Lower lobe of right lung (tissue), 2 donors: Measurements from ENCODE around the gene ACLY. TPM values are rescaled to one million over a fixed set of nuclear protein-coding genes. Genes with fewer than 3 reads are reported as not detected.

Experiments used
- ATAC-seq, 2 donors: fragments of 200-7000 bp; cut with Tn5 transposase; one replicate each; pipeline ENCODE4 v1.9.1; 2020 to 2022; ENCODE audit warnings: mild to moderate bottlenecking in 2 of 2, moderate library complexity in 2 of 2
- DNase-seq: peaks from one replicate; pipeline ENCODE4 v3.0.0-alpha.2; 2020
- H3K27ac ChIP-seq: fragments of 200-600 bp; one replicate; pipeline ENCODE4 v1.8.0; 2022
- H3K27me3 ChIP-seq: fragments of 200-600 bp; one replicate; pipeline ENCODE4 v1.8.0; 2022; ENCODE audit warnings: low read depth
- H3K36me3 ChIP-seq: fragments of 200-600 bp; one replicate; pipeline ENCODE4 v1.8.0; 2022; ENCODE audit warnings: mild to moderate bottlenecking
- H3K4me1 ChIP-seq: fragments of 200-600 bp; one replicate; pipeline ENCODE4 v1.8.0; 2022
- H3K4me3 ChIP-seq: fragments of 200-600 bp; one replicate; pipeline ENCODE4 v1.8.0; 2022; ENCODE audit warnings: mild to moderate bottlenecking
- H3K9me3 ChIP-seq: fragments of 200-600 bp; one replicate; pipeline ENCODE4 v1.8.0; 2022
- CTCF ChIP-seq: fragments of 200-600 bp; IDR thresholded peaks from one replicate; pipeline ENCODE4 v1.8.0; 2022; ENCODE audit warnings: antibody characterized with exemption, mild to moderate bottlenecking
- intact Hi-C: fragments of 100-400 bp; cut with DNase I; formaldehyde crosslinking; loops from one replicate; pipeline ENCODE4 v1.11.0; 2022
- total RNA-seq: library from RNA; stranded (reverse); fragmentation: NEBNext Ultra II Directional; extraction: Animal tissue kit (Norgen Biotek cat#: 25700); gene quantifications from one replicate; pipeline ENCODE4 v1.2.1, GENCODE V29; 2021
- donor health status: DM: no; HTN: yes; CAD: no; lungs with severe emphysema.

The ACLY gene
- total RNA-seq, 1 donor from 2014 or later, result 105 TPM

GRCh38 chr17:41821776-41822175 is 97.0 kb downstream of the ACLY start:
- H3K4me1 ChIP-seq, result no peaks in the 10 kb centered on the region
- no peaks in the 10 kb centered on the region for H3K9me3 ChIP-seq
- H3K27me3 ChIP-seq, result no peaks in the 10 kb centered on the region
- peaks cover 22% of the 10 kb centered on the region for H3K36me3 ChIP-seq
- no peak for DNase-seq
- TF ChIP-seq CTCF, result no peak
- no peak overlapping the region for H3K27ac ChIP-seq
- intact Hi-C loops, result no loop called here
- no peak for ATAC-seq
- no peak overlapping the region for H3K4me3 ChIP-seq

DNA sequence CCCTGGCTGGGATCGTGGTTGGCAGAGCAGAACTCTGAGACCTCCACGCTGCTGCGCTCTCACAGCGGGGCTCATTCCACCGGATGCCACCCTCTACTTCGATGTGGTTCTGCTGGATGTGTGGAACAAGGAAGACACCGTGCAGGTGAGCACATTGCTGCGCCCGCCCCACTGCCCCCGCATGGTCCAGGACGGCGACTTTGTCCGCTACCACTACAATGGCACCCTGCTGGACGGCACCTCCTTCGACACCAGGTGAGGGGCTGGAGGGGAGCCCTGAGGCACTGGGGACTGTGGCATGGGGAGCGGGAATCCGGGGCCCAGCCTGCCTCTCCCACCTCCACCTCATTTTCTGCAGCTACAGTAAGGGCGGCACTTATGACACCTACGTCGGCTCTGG is 100.7 kb downstream of the ACLY start:
- Histone ChIP-seq H3K27me3 (no peaks in the 10 kb centered on the region), H3K4me1 (no peaks in the 10 kb centered on the region), H3K4me3 (no peak overlapping the region), H3K27ac (no peak overlapping the region), H3K9me3 (no peaks in the 10 kb centered on the region), H3K36me3 (no peaks in the 10 kb centered on the region)
- ATAC-seq (no peak), DNase-seq (no peak)
- TF ChIP-seq CTCF, result no peak
- intact Hi-C loops, result no loop called here

Other genes starting within 250 kb of the ACLY start
- gene EIF1, start 230.1 kb downstream of the ACLY start, total RNA-seq, result 943 TPM
- gene GAST, start 206.6 kb downstream of the ACLY start, total RNA-seq, result not detected
- gene HAP1, start 184.3 kb downstream of the ACLY start, total RNA-seq, result 0.62 TPM
- 92.5 TPM for gene JUP, start 132.2 kb downstream of the ACLY start, total RNA-seq
- gene P3H4, start 107.0 kb downstream of the ACLY start, total RNA-seq, result 9.2 TPM
- gene FKBP10, start 105.9 kb downstream of the ACLY start, total RNA-seq, result 27.4 TPM
- gene NT5C3B, start 82.7 kb downstream of the ACLY start, total RNA-seq, result 32.0 TPM
- 0.50 TPM for gene KLHL10, start 81.1 kb downstream of the ACLY start, total RNA-seq
- 12.3 TPM for gene KLHL11, start 53.5 kb downstream of the ACLY start, total RNA-seq
- 5.4 TPM for gene ODAD4, start 11.7 kb upstream of the ACLY start, total RNA-seq
- gene CNP, start 47.8 kb upstream of the ACLY start, total RNA-seq, result 46.3 TPM
- 82.0 TPM for gene DNAJC7, start 98.5 kb upstream of the ACLY start, total RNA-seq
- 27.1 TPM for gene NKIRAS2, start 101.1 kb upstream of the ACLY start, total RNA-seq
- gene C17orf113, start 131.7 kb upstream of the ACLY start, total RNA-seq, result 0.89 TPM
- 1.2 TPM for gene ZNF385C, start 179.5 kb upstream of the ACLY start, total RNA-seq
- 40.4 TPM for gene DHX58, start 193.8 kb upstream of the ACLY start, total RNA-seq
- 41.6 TPM for gene KAT2A, start 202.4 kb upstream of the ACLY start, total RNA-seq
- gene HSPB9, start 203.9 kb upstream of the ACLY start, total RNA-seq, result not detected
- gene RAB5C, start 236.0 kb upstream of the ACLY start, total RNA-seq, result 153 TPM